Liver (tissue), 9 donors: ENCODE measurements around the gene CCM2. TPM values are rescaled to one million over a fixed set of nuclear protein-coding genes. Genes with fewer than 3 reads are reported as not detected.

Source experiments
- DNase-seq: peaks from one replicate; pipeline ENCODE4 v3.0.0-alpha.2; 2017; ENCODE audit warnings: low spot score
- H3K27ac ChIP-seq, 2 donors: one replicate each; pipeline ENCODE4 v1.7.0; 2013; ENCODE audit warnings: inconsistent platforms in 2 of 2, low read length in 2 of 2, control low read depth in 1 of 2, low read depth in 1 of 2, mild to moderate bottlenecking in 1 of 2
- H3K27me3 ChIP-seq, 4 donors: one replicate each; pipeline versions ENCODE4 v1.6.1 to v1.7.0; 2013; ENCODE audit warnings: low read length in 3 of 4, inconsistent platforms in 1 of 4, mild to moderate bottlenecking in 1 of 4, moderate library complexity in 1 of 4; ENCODE audit not compliant: control insufficient read depth in 4 of 4, insufficient read depth in 4 of 4
- H3K36me3 ChIP-seq, 4 donors: one replicate each; pipeline versions ENCODE4 v1.6.1 to v1.7.0; 2013; ENCODE audit warnings: low read length in 3 of 4, mild to moderate bottlenecking in 3 of 4, low read depth in 1 of 4, moderate library complexity in 1 of 4; ENCODE audit not compliant: control insufficient read depth in 4 of 4, insufficient read depth in 3 of 4
- H3K4me1 ChIP-seq, 4 donors: one replicate each; pipeline versions ENCODE4 v1.6.1 to v1.7.0; 2013; ENCODE audit warnings: low read length in 3 of 4, mild to moderate bottlenecking in 3 of 4, moderate library complexity in 1 of 4; ENCODE audit not compliant: control insufficient read depth in 4 of 4, insufficient read depth in 4 of 4
- H3K4me3 ChIP-seq, 3 donors: one replicate each; pipeline versions ENCODE4 v1.6.1 to v1.7.0; 2013; ENCODE audit warnings: low read length in 3 of 3, control low read depth in 1 of 3, low read depth in 1 of 3, mild to moderate bottlenecking in 1 of 3
- H3K9ac ChIP-seq, 2 donors: one replicate each; pipeline ENCODE4 v1.7.0; 2013; ENCODE audit warnings: low read length in 2 of 2, mild to moderate bottlenecking in 2 of 2, moderate library complexity in 2 of 2, control low read depth in 1 of 2, low read depth in 1 of 2
- H3K9me3 ChIP-seq, 4 donors: one replicate each; pipeline versions ENCODE4 v1.6.1 to v1.7.0; 2013; ENCODE audit warnings: low read length in 3 of 4; ENCODE audit not compliant: control insufficient read depth in 4 of 4
- ATF3 ChIP-seq: IDR thresholded peaks from 2 replicates; pipeline ENCODE4 v1.6.1; 2016; ENCODE audit warnings: antibody characterized with exemption
- EGR1 ChIP-seq, 2 donors: IDR thresholded peaks; 2 replicates each; pipeline ENCODE4 v1.6.1; 2016 to 2018; ENCODE audit warnings: antibody characterized with exemption in 2 of 2, low read depth in 2 of 2
- FOXA2 ChIP-seq: IDR thresholded peaks from 2 replicates; pipeline ENCODE4 v1.6.1; 2016; ENCODE audit warnings: antibody characterized with exemption
- GABPA ChIP-seq, 2 donors: IDR thresholded peaks in 1 of 2; conservative IDR thresholded peaks in 1 of 2; 2 replicates each; pipeline ENCODE4 v1.6.1; 2016; ENCODE audit warnings: antibody characterized with exemption in 2 of 2, mild to moderate bottlenecking in 1 of 2, moderate library complexity in 1 of 2
- HNF4A ChIP-seq, 2 donors: conservative IDR thresholded peaks; 2 replicates each; pipeline ENCODE4 v1.6.1; 2016; ENCODE audit warnings: antibody characterized with exemption in 2 of 2, mild to moderate bottlenecking in 2 of 2
- HNF4G ChIP-seq: IDR thresholded peaks from 2 replicates; pipeline ENCODE4 v1.6.1; 2016; ENCODE audit warnings: antibody characterized with exemption
- JUND ChIP-seq, 2 donors: IDR thresholded peaks; 2 replicates each; pipeline ENCODE4 v1.6.1; 2016; ENCODE audit warnings: antibody characterized with exemption in 2 of 2
- NR2F2 ChIP-seq: IDR thresholded peaks from 2 replicates; pipeline ENCODE4 v1.6.1; 2016; ENCODE audit warnings: antibody characterized with exemption
- RAD21 ChIP-seq, 2 donors: IDR thresholded peaks; 2 replicates each; pipeline ENCODE4 v1.6.1; 2016; ENCODE audit warnings: antibody characterized with exemption in 2 of 2, mild to moderate bottlenecking in 2 of 2
- RXRA ChIP-seq, 2 donors: IDR thresholded peaks; 2 replicates each; pipeline ENCODE4 v1.6.1; 2017 to 2018; ENCODE audit warnings: antibody characterized with exemption in 2 of 2, mild to moderate bottlenecking in 1 of 2
- SP1 ChIP-seq: IDR thresholded peaks from 2 replicates; pipeline ENCODE4 v1.6.1; 2018; ENCODE audit warnings: antibody characterized with exemption, mild to moderate bottlenecking
- TAF1 ChIP-seq: conservative IDR thresholded peaks from 2 replicates; pipeline ENCODE4 v1.6.1; 2016; ENCODE audit warnings: antibody characterized with exemption, mild to moderate bottlenecking
- YY1 ChIP-seq: IDR thresholded peaks from 2 replicates; pipeline ENCODE4 v1.6.1; 2016; ENCODE audit warnings: antibody characterized with exemption, mild to moderate bottlenecking
- WGBS: extraction: QIAGEN DNeasy Blood & Tissue Kit; methylation state at CpG from one replicate; pipeline ENCODE4 v1.1.7; 2013; 5-methylcytosine and 5-hydroxymethylcytosine counted together
- polyA plus RNA-seq, 2 donors: library from polyadenylated mRNA; stranded (reverse) in 1 of 2; unstranded in 1 of 2; fragments of 200-250 nt in 1 of 2; fragments of >200 nt in 1 of 2; fragmentation: Nextera tagmentation in 1 of 2; extraction: Ambion mirVana in 1 of 2; gene quantifications; one replicate each; pipeline versions ENCODE4 v1.2.1 to v1.2.3, GENCODE V29; 2013 to 2015
- total RNA-seq, 2 donors: library from RNA; depleted of rRNA; stranded (reverse); fragments of >200 nt; gene quantifications; one replicate each; pipeline ENCODE4 v1.2.3, GENCODE V29; 2014
- TF ChIP-seq, protein P1 (sequence below): IDR thresholded peaks from 2 replicates; pipeline ENCODE4 v1.6.1; 2016; ENCODE audit warnings: antibody characterized with exemption
- TF ChIP-seq, protein P2 (sequence below): fragments of 150-350 bp; IDR thresholded peaks from 2 replicates; pipeline ENCODE4 v1.5.1; 2017; ENCODE audit warnings: improper control_type of control experiment, low read depth, low read length; ENCODE audit not compliant: missing input control
- TF ChIP-seq, protein P3 (sequence below): IDR thresholded peaks from 2 replicates; pipeline ENCODE4 v1.6.1; 2016; ENCODE audit warnings: antibody characterized with exemption
- TF ChIP-seq, protein P4 (sequence below): IDR thresholded peaks from 2 replicates; pipeline ENCODE4 v1.6.1; 2016; ENCODE audit warnings: antibody characterized with exemption, mild to moderate bottlenecking
- donor health status: healthy.
- donor health status: healthy.
- donor health status: healthy.
- donor health status: healthy.
- donor health status: healthy.

The CCM2 gene
- total and polyA plus RNA-seq, 4 donors: 26.3 to 65.0 (median 47.5) TPM

DNA sequence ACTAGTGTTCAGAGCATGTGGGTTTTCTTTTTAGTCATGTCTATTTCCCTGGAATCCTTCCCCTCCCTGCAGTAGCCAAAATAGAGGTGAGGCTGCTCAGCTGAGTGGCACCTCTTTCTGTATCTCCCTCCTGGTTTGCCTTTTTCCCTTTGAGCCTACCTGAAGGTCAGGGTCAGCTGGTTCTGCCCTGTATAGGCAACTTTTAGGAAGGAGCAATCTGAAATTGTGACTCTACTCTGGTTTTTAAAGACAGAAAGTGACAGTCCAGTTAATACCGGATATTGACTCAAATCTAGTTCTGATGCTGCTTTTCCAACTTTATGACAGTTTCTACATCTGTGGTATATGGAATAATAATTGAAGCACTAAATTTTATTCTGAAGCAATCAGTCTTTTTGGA, 26.0 kb downstream of the CCM2 start:
- Histone ChIP-seq H3K4me3 (no peak overlapping the region), H3K4me1 (peaks cover 0 to 1% (median under 1%) of the 10 kb centered on the region in 4 donors), H3K36me3 (peaks cover 0 to 10% (median 0%) of the 10 kb centered on the region in 4 donors), H3K9me3 (no peaks in the 10 kb centered on the region), H3K27me3 (no peaks in the 10 kb centered on the region), H3K9ac (no peak overlapping the region), H3K27ac (no peak overlapping the region)
- TF ChIP-seq EGR1 (IDR thresholded peaks at IDR 0.05; ENCODE audit: low read depth in 2 of 2) (no peak), RAD21 (IDR thresholded peaks at IDR 0.05) (no peak), HNF4A (conservative IDR thresholded peaks at IDR 0.05) (no peak), HNF4G (no peak)
- TF ChIP-seq, protein P1, sequence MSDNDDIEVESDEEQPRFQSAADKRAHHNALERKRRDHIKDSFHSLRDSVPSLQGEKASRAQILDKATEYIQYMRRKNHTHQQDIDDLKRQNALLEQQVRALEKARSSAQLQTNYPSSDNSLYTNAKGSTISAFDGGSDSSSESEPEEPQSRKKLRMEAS: no peak
- 97% methylated on average over 1 of the region's 1 CpG for WGBS
- DNase-seq: no peak

GRCh38 chr7:45026984-45027773, 27.2 kb downstream of the CCM2 start:
- 80% methylated on average over 10 of the region's 10 CpGs for WGBS
- no peak for DNase-seq
- Histone ChIP-seq H3K36me3 (peaks cover 0 to 10% (median 0%) of the 10 kb centered on the region in 4 donors), H3K27me3 (no peaks in the 10 kb centered on the region), H3K4me3 (peak overlapping the region in 2 of 3 donors; percentile 6 to 9), H3K4me1 (no peaks in the 10 kb centered on the region), H3K27ac (peak overlapping the region; percentile 28 to 59), H3K9ac (peak overlapping the region in 1 of 2 donors; percentile 8), H3K9me3 (no peaks in the 10 kb centered on the region)
- TF ChIP-seq ATF3 (no peak), JUND (IDR thresholded peaks at IDR 0.05) (no peak), RAD21 (IDR thresholded peaks at IDR 0.05) (peak in 1 of 2 donors; percentile 3), GABPA (IDR thresholded peaks at IDR 0.05 in 1 of 2, conservative IDR thresholded peaks at IDR 0.05 in 1 of 2) (no peak), RXRA (IDR thresholded peaks at IDR 0.05) (no peak), TAF1 (no peak)

GRCh38 chr7:45027774-45028114, 27.7 kb downstream of the CCM2 start:
- Histone ChIP-seq H3K4me1 (peaks cover 0 to 2% (median 0%) of the 10 kb centered on the region in 4 donors), H3K9ac (peak overlapping the region in 1 of 2 donors; percentile 8), H3K27me3 (no peaks in the 10 kb centered on the region), H3K4me3 (peak overlapping the region; percentile 6 to 16 (median 9)), H3K36me3 (peaks cover 0 to 10% (median 0%) of the 10 kb centered on the region in 4 donors), H3K9me3 (no peaks in the 10 kb centered on the region), H3K27ac (peak overlapping the region; percentile 14 to 28)
- WGBS: 81% methylated on average over 4 of the region's 4 CpGs
- TF ChIP-seq ATF3 (no peak), YY1 (no peak), RXRA (IDR thresholded peaks at IDR 0.05) (no peak), HNF4G (no peak), EGR1 (IDR thresholded peaks at IDR 0.05; ENCODE audit: low read depth in 2 of 2) (no peak), SP1 (no peak), TAF1 (no peak), HNF4A (conservative IDR thresholded peaks at IDR 0.05) (no peak), JUND (IDR thresholded peaks at IDR 0.05) (no peak), FOXA2 (no peak), GABPA (IDR thresholded peaks at IDR 0.05 in 1 of 2, conservative IDR thresholded peaks at IDR 0.05 in 1 of 2) (no peak), NR2F2 (no peak), RAD21 (IDR thresholded peaks at IDR 0.05) (no peak)
- TF ChIP-seq, protein P2, sequence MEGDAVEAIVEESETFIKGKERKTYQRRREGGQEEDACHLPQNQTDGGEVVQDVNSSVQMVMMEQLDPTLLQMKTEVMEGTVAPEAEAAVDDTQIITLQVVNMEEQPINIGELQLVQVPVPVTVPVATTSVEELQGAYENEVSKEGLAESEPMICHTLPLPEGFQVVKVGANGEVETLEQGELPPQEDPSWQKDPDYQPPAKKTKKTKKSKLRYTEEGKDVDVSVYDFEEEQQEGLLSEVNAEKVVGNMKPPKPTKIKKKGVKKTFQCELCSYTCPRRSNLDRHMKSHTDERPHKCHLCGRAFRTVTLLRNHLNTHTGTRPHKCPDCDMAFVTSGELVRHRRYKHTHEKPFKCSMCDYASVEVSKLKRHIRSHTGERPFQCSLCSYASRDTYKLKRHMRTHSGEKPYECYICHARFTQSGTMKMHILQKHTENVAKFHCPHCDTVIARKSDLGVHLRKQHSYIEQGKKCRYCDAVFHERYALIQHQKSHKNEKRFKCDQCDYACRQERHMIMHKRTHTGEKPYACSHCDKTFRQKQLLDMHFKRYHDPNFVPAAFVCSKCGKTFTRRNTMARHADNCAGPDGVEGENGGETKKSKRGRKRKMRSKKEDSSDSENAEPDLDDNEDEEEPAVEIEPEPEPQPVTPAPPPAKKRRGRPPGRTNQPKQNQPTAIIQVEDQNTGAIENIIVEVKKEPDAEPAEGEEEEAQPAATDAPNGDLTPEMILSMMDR: no peak
- TF ChIP-seq, protein P3, sequence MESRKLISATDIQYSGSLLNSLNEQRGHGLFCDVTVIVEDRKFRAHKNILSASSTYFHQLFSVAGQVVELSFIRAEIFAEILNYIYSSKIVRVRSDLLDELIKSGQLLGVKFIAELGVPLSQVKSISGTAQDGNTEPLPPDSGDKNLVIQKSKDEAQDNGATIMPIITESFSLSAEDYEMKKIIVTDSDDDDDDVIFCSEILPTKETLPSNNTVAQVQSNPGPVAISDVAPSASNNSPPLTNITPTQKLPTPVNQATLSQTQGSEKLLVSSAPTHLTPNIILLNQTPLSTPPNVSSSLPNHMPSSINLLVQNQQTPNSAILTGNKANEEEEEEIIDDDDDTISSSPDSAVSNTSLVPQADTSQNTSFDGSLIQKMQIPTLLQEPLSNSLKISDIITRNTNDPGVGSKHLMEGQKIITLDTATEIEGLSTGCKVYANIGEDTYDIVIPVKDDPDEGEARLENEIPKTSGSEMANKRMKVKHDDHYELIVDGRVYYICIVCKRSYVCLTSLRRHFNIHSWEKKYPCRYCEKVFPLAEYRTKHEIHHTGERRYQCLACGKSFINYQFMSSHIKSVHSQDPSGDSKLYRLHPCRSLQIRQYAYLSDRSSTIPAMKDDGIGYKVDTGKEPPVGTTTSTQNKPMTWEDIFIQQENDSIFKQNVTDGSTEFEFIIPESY: no peak
- TF ChIP-seq, protein P4, sequence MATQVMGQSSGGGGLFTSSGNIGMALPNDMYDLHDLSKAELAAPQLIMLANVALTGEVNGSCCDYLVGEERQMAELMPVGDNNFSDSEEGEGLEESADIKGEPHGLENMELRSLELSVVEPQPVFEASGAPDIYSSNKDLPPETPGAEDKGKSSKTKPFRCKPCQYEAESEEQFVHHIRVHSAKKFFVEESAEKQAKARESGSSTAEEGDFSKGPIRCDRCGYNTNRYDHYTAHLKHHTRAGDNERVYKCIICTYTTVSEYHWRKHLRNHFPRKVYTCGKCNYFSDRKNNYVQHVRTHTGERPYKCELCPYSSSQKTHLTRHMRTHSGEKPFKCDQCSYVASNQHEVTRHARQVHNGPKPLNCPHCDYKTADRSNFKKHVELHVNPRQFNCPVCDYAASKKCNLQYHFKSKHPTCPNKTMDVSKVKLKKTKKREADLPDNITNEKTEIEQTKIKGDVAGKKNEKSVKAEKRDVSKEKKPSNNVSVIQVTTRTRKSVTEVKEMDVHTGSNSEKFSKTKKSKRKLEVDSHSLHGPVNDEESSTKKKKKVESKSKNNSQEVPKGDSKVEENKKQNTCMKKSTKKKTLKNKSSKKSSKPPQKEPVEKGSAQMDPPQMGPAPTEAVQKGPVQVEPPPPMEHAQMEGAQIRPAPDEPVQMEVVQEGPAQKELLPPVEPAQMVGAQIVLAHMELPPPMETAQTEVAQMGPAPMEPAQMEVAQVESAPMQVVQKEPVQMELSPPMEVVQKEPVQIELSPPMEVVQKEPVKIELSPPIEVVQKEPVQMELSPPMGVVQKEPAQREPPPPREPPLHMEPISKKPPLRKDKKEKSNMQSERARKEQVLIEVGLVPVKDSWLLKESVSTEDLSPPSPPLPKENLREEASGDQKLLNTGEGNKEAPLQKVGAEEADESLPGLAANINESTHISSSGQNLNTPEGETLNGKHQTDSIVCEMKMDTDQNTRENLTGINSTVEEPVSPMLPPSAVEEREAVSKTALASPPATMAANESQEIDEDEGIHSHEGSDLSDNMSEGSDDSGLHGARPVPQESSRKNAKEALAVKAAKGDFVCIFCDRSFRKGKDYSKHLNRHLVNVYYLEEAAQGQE: no peak
- DNase-seq: no peak
